ENCODE data around the gene NRXN3.

Gene NRXN3

GRCh38 chr14:79199217-79199616 is 1029.0 kb downstream of the NRXN3 start:
- H3K9me2 ChIP-seq (ENCODE audit: low read depth, low read length): no peaks in the 10 kb centered on the region
- H3K27me3 ChIP-seq (ENCODE audit: insufficient read depth, low read length): no peaks in the 10 kb centered on the region
- H3K4me3 ChIP-seq (ENCODE audit: low read depth, low read length, poor library complexity, severe bottlenecking): no peak overlapping the region
- no peaks in the 10 kb centered on the region for H3K9me3 ChIP-seq (ENCODE audit: low read length)
- no peak overlapping the region for H3K9ac ChIP-seq (ENCODE audit: low read length)
- no peak overlapping the region for H2AFZ ChIP-seq (ENCODE audit: low read length)
- H3F3A ChIP-seq (ENCODE audit: insufficient read depth, low read length): no peaks in the 10 kb centered on the region
- TF ChIP-seq EZH2 (IDR thresholded peaks at IDR 0.05; ENCODE audit: borderline replicate concordance, low read length): no peak
- TF ChIP-seq, protein P1, sequence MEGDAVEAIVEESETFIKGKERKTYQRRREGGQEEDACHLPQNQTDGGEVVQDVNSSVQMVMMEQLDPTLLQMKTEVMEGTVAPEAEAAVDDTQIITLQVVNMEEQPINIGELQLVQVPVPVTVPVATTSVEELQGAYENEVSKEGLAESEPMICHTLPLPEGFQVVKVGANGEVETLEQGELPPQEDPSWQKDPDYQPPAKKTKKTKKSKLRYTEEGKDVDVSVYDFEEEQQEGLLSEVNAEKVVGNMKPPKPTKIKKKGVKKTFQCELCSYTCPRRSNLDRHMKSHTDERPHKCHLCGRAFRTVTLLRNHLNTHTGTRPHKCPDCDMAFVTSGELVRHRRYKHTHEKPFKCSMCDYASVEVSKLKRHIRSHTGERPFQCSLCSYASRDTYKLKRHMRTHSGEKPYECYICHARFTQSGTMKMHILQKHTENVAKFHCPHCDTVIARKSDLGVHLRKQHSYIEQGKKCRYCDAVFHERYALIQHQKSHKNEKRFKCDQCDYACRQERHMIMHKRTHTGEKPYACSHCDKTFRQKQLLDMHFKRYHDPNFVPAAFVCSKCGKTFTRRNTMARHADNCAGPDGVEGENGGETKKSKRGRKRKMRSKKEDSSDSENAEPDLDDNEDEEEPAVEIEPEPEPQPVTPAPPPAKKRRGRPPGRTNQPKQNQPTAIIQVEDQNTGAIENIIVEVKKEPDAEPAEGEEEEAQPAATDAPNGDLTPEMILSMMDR (IDR thresholded peaks at IDR 0.05; ENCODE audit: low read length): no peak
- H3K4me1 ChIP-seq (ENCODE audit: insufficient read depth, low read length, severe bottlenecking): no peaks in the 10 kb centered on the region
- H3K4me2 ChIP-seq (ENCODE audit: low read length): no peak overlapping the region
- no peak overlapping the region for H3K27ac ChIP-seq (ENCODE audit: low read depth, low read length, poor library complexity, severe bottlenecking)
- no peaks in the 10 kb centered on the region for H3K36me3 ChIP-seq (ENCODE audit: insufficient read depth, low read length)
- H3K79me2 ChIP-seq (ENCODE audit: insufficient read depth, low read length): no peaks in the 10 kb centered on the region
- H4K20me1 ChIP-seq (ENCODE audit: insufficient read depth, low read length): no peaks in the 10 kb centered on the region

- H2AFZ ChIP-seq (ENCODE audit: low read length): no peak overlapping the region
- no peak overlapping the region for H3K9ac ChIP-seq (ENCODE audit: low read length)
- H3K36me3 ChIP-seq (ENCODE audit: insufficient read depth, low read length): no peaks in the 10 kb centered on the region
- H3K27me3 ChIP-seq (ENCODE audit: insufficient read depth, low read length): no peaks in the 10 kb centered on the region
- no peaks in the 10 kb centered on the region for H3K9me3 ChIP-seq (ENCODE audit: low read length)
- H3K4me1 ChIP-seq (ENCODE audit: insufficient read depth, low read length, severe bottlenecking): no peaks in the 10 kb centered on the region
- H3K4me2 ChIP-seq (ENCODE audit: low read length): no peak overlapping the region
- H3F3A ChIP-seq (ENCODE audit: insufficient read depth, low read length): no peaks in the 10 kb centered on the region
- H3K79me2 ChIP-seq (ENCODE audit: insufficient read depth, low read length): no peaks in the 10 kb centered on the region
- TF ChIP-seq, protein P1 (IDR thresholded peaks at IDR 0.05; ENCODE audit: low read length): no peak
- no peak for TF ChIP-seq EZH2 (IDR thresholded peaks at IDR 0.05; ENCODE audit: borderline replicate concordance, low read length)
- H3K27ac ChIP-seq (ENCODE audit: low read depth, low read length, poor library complexity, severe bottlenecking): no peak overlapping the region
- no peak overlapping the region for H3K4me3 ChIP-seq (ENCODE audit: low read depth, low read length, poor library complexity, severe bottlenecking)
- no peaks in the 10 kb centered on the region for H3K9me2 ChIP-seq (ENCODE audit: low read depth, low read length)
- H4K20me1 ChIP-seq (ENCODE audit: insufficient read depth, low read length): no peaks in the 10 kb centered on the region
Measured at GRCh38 chr14:79201564-79202207, 1031.5 kb downstream of the NRXN3 start.

- H3K4me2 ChIP-seq (ENCODE audit: low read length): no peak overlapping the region
- H3K9me3 ChIP-seq (ENCODE audit: low read length): no peaks in the 10 kb centered on the region
- H3K9me2 ChIP-seq (ENCODE audit: low read depth, low read length): no peaks in the 10 kb centered on the region
- H3K4me3 ChIP-seq (ENCODE audit: low read depth, low read length, poor library complexity, severe bottlenecking): no peak overlapping the region
- H3K36me3 ChIP-seq (ENCODE audit: insufficient read depth, low read length): no peaks in the 10 kb centered on the region
- no peak overlapping the region for H3K9ac ChIP-seq (ENCODE audit: low read length)
- no peaks in the 10 kb centered on the region for H3K27me3 ChIP-seq (ENCODE audit: insufficient read depth, low read length)
- H4K20me1 ChIP-seq (ENCODE audit: insufficient read depth, low read length): no peaks in the 10 kb centered on the region
- H3K79me2 ChIP-seq (ENCODE audit: insufficient read depth, low read length): no peaks in the 10 kb centered on the region
- no peak for TF ChIP-seq EZH2 (IDR thresholded peaks at IDR 0.05; ENCODE audit: borderline replicate concordance, low read length)
- TF ChIP-seq, protein P1 (IDR thresholded peaks at IDR 0.05; ENCODE audit: low read length): no peak
- H3K27ac ChIP-seq (ENCODE audit: low read depth, low read length, poor library complexity, severe bottlenecking): no peak overlapping the region
- H2AFZ ChIP-seq (ENCODE audit: low read length): no peak overlapping the region
- no peaks in the 10 kb centered on the region for H3K4me1 ChIP-seq (ENCODE audit: insufficient read depth, low read length, severe bottlenecking)
- no peaks in the 10 kb centered on the region for H3F3A ChIP-seq (ENCODE audit: insufficient read depth, low read length)
Measured at GRCh38 chr14:79204591-79204990, 1034.4 kb downstream of the NRXN3 start.

Measured in OCI-LY1 (cell line).